Fibroblast of upper back skin (primary cell): Measurements from ENCODE around the gene NUDCD2.
"Not testable (repeated sequence)": the region's sequence is repeated elsewhere in the genome, so short reads cannot be mapped to it uniquely, and the experiment has no call there.

Experiments used
- DNase-seq: peaks from one replicate; pipeline ENCODE4 v3.0.0-alpha.2; 2013

The NUDCD2 gene

GRCh38 chr5:163463063-163463435, 3.1 kb upstream of the NUDCD2 start:
- DNase-seq, result no peak

DNA sequence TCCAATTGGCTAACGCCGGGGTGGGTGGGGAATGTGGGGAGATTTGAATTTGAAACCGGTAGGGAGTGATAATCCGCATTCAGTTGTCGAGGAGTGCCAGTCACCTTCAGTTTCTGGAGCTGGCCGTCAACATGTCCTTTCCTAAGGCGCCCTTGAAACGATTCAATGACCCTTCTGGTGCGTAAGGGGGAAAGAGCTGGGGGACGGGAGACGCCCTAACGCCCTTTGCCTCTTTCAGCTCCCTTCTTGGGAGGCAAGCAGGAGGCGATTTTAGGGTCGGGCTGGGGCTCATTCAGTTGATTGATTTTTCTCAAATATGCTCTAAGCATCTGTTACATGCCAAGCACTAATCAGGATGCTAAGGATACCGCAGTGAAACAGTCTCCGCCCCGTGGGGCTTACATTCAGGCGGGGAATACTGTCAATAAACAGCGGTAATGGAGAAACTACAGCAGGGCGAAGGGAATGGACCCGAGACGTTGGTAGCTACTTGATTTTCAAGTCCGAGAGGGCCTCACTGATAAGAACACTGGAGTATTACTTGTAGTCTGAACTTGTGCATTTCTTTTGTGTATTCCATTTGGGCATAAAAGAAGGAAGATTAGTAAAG, 765 bp upstream of the NUDCD2 start, which contains the start of gene HMMR:
TSS of gene HMMR (plus strand) at position 71 of the 610 bp plus-strand sequence. CDS start at position 132, 61 bp downstream.
- peak; percentile 18 for DNase-seq

GRCh38 chr5:163459462-163459818, 462 bp downstream of the NUDCD2 start:
- DNase-seq, result no peak

- no peak for DNase-seq
Measured at GRCh38 chr5:163458778-163459385, 1.0 kb downstream of the NUDCD2 start.

- no peak for DNase-seq
Measured at GRCh38 chr5:163456840-163457239, 3.1 kb downstream of the NUDCD2 start.

DNA sequence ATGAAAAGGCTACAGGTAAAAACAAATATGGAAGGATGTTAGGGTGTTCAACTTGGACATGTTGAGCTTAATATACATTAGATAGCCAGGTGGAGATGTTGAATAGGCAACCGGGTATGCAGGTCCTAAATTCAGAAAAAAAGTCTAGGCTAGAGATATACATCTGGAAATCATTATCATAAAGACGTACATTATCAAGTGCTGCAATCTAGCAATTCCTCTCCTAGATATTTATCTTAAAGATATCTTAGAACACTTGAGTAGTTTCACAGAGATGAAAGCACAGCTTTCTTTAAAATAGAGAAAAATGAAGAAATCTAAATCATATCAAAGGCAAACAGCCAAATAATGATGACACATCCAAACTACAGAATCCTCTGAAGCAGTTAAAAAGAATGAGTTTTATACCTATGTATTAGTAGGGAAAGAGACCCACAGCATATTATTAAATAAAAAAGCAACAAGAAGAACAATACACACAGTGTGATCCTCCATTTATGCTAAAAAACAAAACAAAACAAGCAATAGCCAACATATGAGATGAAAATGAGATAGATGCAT, 3.8 kb downstream of the NUDCD2 start:
- DNase-seq, result peak; percentile 19

- not testable (repeated sequence) for DNase-seq
Measured at GRCh38 chr5:163455406-163455805, 4.5 kb downstream of the NUDCD2 start.

GRCh38 chr5:163453705-163454104, 6.2 kb downstream of the NUDCD2 start:
- no peak for DNase-seq

- DNase-seq, result no peak
Measured at GRCh38 chr5:163451489-163451888, 8.4 kb downstream of the NUDCD2 start.

GRCh38 chr5:163448491-163448890, 11.4 kb downstream of the NUDCD2 start:
- no peak for DNase-seq

- no peak for DNase-seq
Measured at GRCh38 chr5:163447875-163448274, 12.0 kb downstream of the NUDCD2 start.

DNA sequence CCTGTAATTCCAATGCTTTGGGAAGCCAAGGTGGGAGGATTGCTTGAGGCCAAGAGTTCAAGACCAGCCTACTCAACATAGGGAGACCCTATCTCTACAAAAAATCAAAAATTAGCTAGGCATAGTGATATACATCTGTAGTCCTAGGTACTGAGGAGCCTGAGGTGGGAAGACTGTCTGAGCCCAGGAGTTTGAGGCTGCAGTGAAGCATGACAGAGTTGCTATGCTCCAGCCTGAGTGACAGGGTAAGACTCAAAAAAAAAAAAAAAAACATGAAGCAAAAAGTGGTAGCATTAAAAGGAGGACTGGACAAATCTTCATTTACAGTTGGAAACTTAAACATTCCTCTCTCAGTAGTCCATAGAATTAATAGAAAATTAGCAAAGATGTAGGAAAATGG, 12.7 kb downstream of the NUDCD2 start:
- no peak for DNase-seq

- no peak for DNase-seq
Measured at GRCh38 chr5:163445345-163445744, 14.6 kb downstream of the NUDCD2 start.

DNA sequence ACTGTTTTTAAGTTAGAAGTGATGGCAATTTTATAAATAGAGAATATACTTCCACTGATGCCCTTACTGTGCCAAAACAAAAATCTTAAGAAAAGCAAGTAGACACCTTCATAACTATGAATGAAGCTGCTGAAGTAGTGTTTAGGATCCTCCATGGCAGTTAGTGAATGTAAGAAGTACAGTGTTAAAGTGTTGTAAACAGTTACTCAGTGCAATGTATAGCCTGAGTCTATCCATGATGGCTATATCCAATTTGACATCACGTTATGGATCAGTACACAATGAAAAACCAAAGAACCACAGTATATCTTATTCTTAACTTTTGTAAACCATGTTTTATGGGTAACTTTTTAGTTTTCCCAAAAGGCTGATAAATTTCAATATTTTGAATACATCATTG, 15.4 kb downstream of the NUDCD2 start:
- no peak for DNase-seq

- DNase-seq, result no peak
Measured at GRCh38 chr5:163440954-163441353, 18.9 kb downstream of the NUDCD2 start.

GRCh38 chr5:163439092-163439425, 20.8 kb downstream of the NUDCD2 start:
- DNase-seq, result peak; percentile 52

- peak; percentile 97 for DNase-seq
Measured at GRCh38 chr5:163437309-163438182, 22.4 kb downstream of the NUDCD2 start, which contains the start of gene CCNG1. Gene CCNG1, plus strand, starts transcription at chr5:163437595. Its CDS starts 1,662 bp downstream, at chr5:163439257.

GRCh38 chr5:163437011-163437308, 22.9 kb downstream of the NUDCD2 start:
- no peak for DNase-seq

- DNase-seq, result no peak
Measured at GRCh38 chr5:163436515-163436914, 23.4 kb downstream of the NUDCD2 start.

DNA sequence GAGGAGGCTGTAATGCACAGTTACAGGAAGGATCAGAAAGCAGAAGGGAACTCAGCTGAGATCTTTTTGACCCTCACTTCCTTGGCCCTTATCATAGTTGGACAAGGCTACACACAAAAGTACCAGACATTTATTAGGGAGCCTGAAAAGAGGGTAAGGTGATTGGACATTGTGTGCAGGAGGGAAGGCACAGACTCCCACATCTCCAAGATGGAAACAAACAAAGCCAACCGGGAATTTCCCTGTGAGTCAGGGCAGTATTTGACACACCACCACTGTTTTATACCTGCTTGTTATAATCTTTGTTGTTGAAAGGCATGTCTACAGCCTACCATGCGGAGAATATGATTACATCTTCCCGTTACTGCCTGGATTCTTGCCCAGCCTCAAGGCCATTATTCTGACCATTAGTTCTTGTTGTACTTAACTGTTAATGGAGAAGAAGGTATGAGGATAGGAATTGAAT, 25.5 kb downstream of the NUDCD2 start:
- DNase-seq, result no peak

GRCh38 chr5:163433271-163433670, 26.6 kb downstream of the NUDCD2 start:
- no peak for DNase-seq

DNA sequence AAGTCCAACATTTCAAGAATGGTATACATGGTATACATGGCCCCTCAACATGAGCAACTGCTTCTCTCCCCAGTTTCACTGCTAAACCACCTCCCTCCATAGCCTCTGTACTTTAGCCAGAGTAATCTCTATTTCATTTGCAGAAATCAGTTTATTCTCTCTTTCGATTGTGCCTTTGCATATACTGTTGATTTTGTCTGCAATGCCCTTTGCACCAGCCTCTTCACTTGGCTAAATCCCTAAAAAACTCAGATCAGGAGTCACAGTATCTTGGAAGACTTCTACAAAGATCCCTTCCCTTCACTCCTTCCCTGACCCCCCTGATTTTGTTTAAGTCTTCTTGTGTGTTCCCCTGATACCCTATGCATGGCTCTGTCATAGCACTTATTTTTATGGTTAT, 27.4 kb downstream of the NUDCD2 start:
- no peak for DNase-seq

GRCh38 chr5:163426128-163426527, 33.8 kb downstream of the NUDCD2 start:
- not testable (repeated sequence) for DNase-seq

- DNase-seq, result no peak
Measured at GRCh38 chr5:163424836-163425235, 35.1 kb downstream of the NUDCD2 start.
